ENCODE measurements around the gene CREB3L2.

GRCh38 chr7:137931823-137932222 lies 70.1 kb downstream of the CREB3L2 start:
- TF ChIP-seq POLR2A (IDR thresholded peaks at IDR 0.05) (no peak), CTCF (IDR thresholded peaks at IDR 0.05 in 4 of 5, conservative IDR thresholded peaks at IDR 0.05 in 1 of 5) (no peak)
